Tibial nerve (tissue), 4 donors: ENCODE measurements around the gene PSMA6. TPM values are rescaled to one million over a fixed set of nuclear protein-coding genes. Genes with fewer than 3 reads are reported as not detected.

ENCODE experiments used
- DNase-seq, 2 donors: peaks; one replicate each; pipeline ENCODE4 v3.0.0-alpha.2; 2019; ENCODE audit warnings: low spot score in 2 of 2
- H3K27ac ChIP-seq, 4 donors: fragments of 200-600 bp; sonication (generic) in 3 of 4; one replicate each; pipeline ENCODE4 v1.5.1; 2017 to 2019; ENCODE audit warnings: mild to moderate bottlenecking in 1 of 4
- H3K27me3 ChIP-seq, 2 donors: fragments of 200-600 bp; sonication (generic) in 1 of 2; one replicate each; pipeline versions ENCODE4 v1.5.1 to v1.6.0; 2017 to 2019
- H3K36me3 ChIP-seq, 3 donors: fragments of 200-600 bp; sonication (generic); one replicate each; pipeline ENCODE4 v1.5.1; 2018 to 2019
- H3K4me1 ChIP-seq, 4 donors: fragments of 200-600 bp; sonication (generic) in 3 of 4; one replicate each; pipeline ENCODE4 v1.5.1; 2017 to 2019
- H3K4me3 ChIP-seq, 4 donors: fragments of 200-600 bp; sonication (generic) in 3 of 4; one replicate each; pipeline ENCODE4 v1.5.1; 2017 to 2019; ENCODE audit warnings: mild to moderate bottlenecking in 1 of 4, moderate library complexity in 1 of 4
- H3K9me3 ChIP-seq, 4 donors: fragments of 200-600 bp; sonication (generic) in 3 of 4; one replicate each; pipeline ENCODE4 v1.5.1; 2017 to 2019
- EP300 ChIP-seq, 2 donors: sonication (generic); formaldehyde crosslinking; IDR thresholded peaks; one replicate each; pipeline ENCODE4 v1.6.1; 2017; ENCODE audit warnings: antibody characterized with exemption in 2 of 2, mild to moderate bottlenecking in 1 of 2
- POLR2A ChIP-seq, 2 donors: fragments of 450-650 bp; IDR thresholded peaks; one replicate each; pipeline ENCODE4 v1.6.1; 2017; ENCODE audit warnings: antibody characterized with exemption in 2 of 2, mild to moderate bottlenecking in 2 of 2, moderate library complexity in 2 of 2
- WGBS, 2 donors: methylation state at CpG; one replicate each; pipeline ENCODE4 v1.1.5; 2018; 5-methylcytosine and 5-hydroxymethylcytosine counted together
- total RNA-seq, 4 donors: library from RNA; depleted of rRNA; stranded (reverse); fragments of >200 nt; gene quantifications; one replicate each; pipeline ENCODE4 v1.1.0, GENCODE V29; 2016
- TF ChIP-seq, protein P1 (sequence below), 5 experiments: fragments of 200-600 bp in 3 of 5; fragments of 450-650 bp in 2 of 5; sonication (generic) in 3 of 5; IDR thresholded peaks; one replicate each; pipeline ENCODE4 v1.5.1; 2016 to 2019; ENCODE audit warnings: antibody characterized with exemption in 5 of 5, mild to moderate bottlenecking in 3 of 5, moderate library complexity in 2 of 5

PSMA6 gene
- total RNA-seq, 4 donors from 2014 or later, result 65.3 to 129 (median 87.7) TPM

GRCh38 chr14:35287431-35288013, 4.7 kb upstream of the PSMA6 start:
- no peaks in the 10 kb centered on the region for H3K27me3 ChIP-seq
- peaks cover 0 to 23% (median 1%) of the 10 kb centered on the region in 4 donors for H3K4me1 ChIP-seq
- WGBS, 2 donors, result 26 to 39% methylated on average over 8 of the region's 8 CpGs
- H3K9me3 ChIP-seq, result no peaks in the 10 kb centered on the region
- DNase-seq, result no peak
- no peak overlapping the region for H3K4me3 ChIP-seq
- TF ChIP-seq EP300 (IDR thresholded peaks at IDR 0.05) (no peak), POLR2A (IDR thresholded peaks at IDR 0.05) (no peak)
- TF ChIP-seq, protein P1, sequence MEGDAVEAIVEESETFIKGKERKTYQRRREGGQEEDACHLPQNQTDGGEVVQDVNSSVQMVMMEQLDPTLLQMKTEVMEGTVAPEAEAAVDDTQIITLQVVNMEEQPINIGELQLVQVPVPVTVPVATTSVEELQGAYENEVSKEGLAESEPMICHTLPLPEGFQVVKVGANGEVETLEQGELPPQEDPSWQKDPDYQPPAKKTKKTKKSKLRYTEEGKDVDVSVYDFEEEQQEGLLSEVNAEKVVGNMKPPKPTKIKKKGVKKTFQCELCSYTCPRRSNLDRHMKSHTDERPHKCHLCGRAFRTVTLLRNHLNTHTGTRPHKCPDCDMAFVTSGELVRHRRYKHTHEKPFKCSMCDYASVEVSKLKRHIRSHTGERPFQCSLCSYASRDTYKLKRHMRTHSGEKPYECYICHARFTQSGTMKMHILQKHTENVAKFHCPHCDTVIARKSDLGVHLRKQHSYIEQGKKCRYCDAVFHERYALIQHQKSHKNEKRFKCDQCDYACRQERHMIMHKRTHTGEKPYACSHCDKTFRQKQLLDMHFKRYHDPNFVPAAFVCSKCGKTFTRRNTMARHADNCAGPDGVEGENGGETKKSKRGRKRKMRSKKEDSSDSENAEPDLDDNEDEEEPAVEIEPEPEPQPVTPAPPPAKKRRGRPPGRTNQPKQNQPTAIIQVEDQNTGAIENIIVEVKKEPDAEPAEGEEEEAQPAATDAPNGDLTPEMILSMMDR (IDR thresholded peaks at IDR 0.05), result no peak
- H3K36me3 ChIP-seq, result peaks cover 0 to 5% (median 0%) of the 10 kb centered on the region in 3 donors
- H3K27ac ChIP-seq, result peak overlapping the region in 1 of 4 donors; percentile 13

GRCh38 chr14:35289623-35290022, 2.6 kb upstream of the PSMA6 start:
- no peak for DNase-seq
- 91 to 93% methylated on average over 3 of the region's 3 CpGs for WGBS, 2 donors
- peaks cover 0 to 41% (median 18%) of the 10 kb centered on the region in 4 donors for H3K4me1 ChIP-seq
- H3K9me3 ChIP-seq, result no peaks in the 10 kb centered on the region
- TF ChIP-seq, protein P1 (IDR thresholded peaks at IDR 0.05), result no peak
- TF ChIP-seq POLR2A (IDR thresholded peaks at IDR 0.05) (no peak), EP300 (IDR thresholded peaks at IDR 0.05) (no peak)
- no peak overlapping the region for H3K27ac ChIP-seq
- no peaks in the 10 kb centered on the region for H3K36me3 ChIP-seq
- H3K27me3 ChIP-seq, result no peaks in the 10 kb centered on the region
- no peak overlapping the region for H3K4me3 ChIP-seq

DNA sequence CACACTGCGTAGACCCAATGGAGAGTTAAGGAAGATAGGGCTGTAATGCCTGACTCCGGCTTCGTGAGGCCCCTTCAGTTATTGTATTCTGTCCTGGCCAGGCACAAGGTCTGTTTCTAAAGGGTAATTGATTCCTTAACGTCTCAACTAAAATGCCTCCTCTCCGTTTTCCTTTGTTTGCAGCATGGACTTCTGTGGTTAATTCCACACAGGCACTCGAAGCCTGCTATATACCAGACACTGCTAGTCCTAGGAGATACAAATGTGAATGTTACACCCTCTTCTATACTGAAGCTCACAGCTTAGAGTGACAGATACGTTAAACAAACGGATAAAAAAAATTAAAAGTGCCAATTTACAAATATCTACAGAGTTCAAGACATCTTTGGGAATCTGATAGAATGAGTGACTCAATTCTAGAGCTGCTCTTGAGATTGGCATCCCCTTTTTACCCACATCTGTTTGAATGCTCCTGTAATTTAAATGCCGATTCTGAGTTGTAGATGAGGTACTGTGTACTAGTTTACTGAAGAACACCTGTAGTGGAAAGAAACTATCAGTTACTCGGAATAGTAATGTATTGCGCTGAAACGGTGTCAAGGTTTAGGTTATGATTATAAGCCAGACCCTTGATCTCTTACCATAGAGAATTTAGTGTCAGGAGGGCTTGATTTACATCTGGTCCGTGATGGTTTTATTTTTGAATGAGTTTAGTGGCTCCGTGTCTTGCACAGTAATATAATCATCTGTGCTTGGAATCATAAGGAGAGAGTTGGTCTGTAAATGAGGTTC, 784 bp downstream of the PSMA6 start:
- Histone ChIP-seq H3K36me3 (no peaks in the 10 kb centered on the region), H3K4me3 (peak overlapping the region; percentile 61 to 90 (median 76)), H3K9me3 (no peaks in the 10 kb centered on the region), H3K27ac (peak overlapping the region; percentile 19 to 92 (median 88)), H3K27me3 (no peaks in the 10 kb centered on the region), H3K4me1 (peaks cover 0 to 58% (median 28%) of the 10 kb centered on the region in 4 donors)
- WGBS, 2 donors, result 8 to 11% methylated on average over 14 of the region's 14 CpGs
- DNase-seq, result no peak
- TF ChIP-seq EP300 (IDR thresholded peaks at IDR 0.05) (no peak), POLR2A (IDR thresholded peaks at IDR 0.05) (no peak)
- TF ChIP-seq, protein P1 (IDR thresholded peaks at IDR 0.05), result no peak

- H3K4me1 ChIP-seq, result peaks cover 0 to 69% (median 34%) of the 10 kb centered on the region in 4 donors
- TF ChIP-seq, protein P1 (IDR thresholded peaks at IDR 0.05), result no peak
- TF ChIP-seq POLR2A (IDR thresholded peaks at IDR 0.05), result no peak
- no peak for TF ChIP-seq EP300 (IDR thresholded peaks at IDR 0.05)
- no peaks in the 10 kb centered on the region for H3K27me3 ChIP-seq
- no peak overlapping the region for H3K27ac ChIP-seq
- H3K9me3 ChIP-seq, result no peaks in the 10 kb centered on the region
- no peak overlapping the region for H3K4me3 ChIP-seq
- DNase-seq, result no peak
- WGBS, 2 donors, result 93 to 97% methylated on average over 1 of the region's 1 CpG
- H3K36me3 ChIP-seq, result no peaks in the 10 kb centered on the region
Observed at GRCh38 chr14:35295845-35296161, 3.6 kb downstream of the PSMA6 start.

DNA sequence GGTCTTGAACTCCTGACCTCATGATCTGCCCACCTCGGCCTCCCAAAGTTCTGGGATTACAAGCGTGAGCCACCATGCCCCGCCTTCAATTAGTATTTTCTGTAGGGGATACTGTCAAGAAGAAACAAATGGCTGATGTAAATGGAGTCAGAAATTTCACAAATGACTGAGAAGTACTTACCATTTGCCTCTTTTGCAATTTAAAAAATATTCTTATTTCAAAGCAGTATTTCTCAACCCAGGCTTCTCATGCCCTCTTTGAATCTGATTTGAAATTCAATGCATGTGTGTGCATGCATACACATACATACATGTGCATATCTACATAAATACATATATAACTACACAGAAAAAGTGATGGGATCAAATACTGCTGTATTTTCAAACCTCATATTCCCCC, 4.4 kb downstream of the PSMA6 start:
- 81 to 85% methylated on average over 3 of the region's 3 CpGs for whole genome bisulfite sequencing, 2 donors
- Histone ChIP-seq H3K27me3 (no peaks in the 10 kb centered on the region), H3K27ac (no peak overlapping the region), H3K9me3 (no peaks in the 10 kb centered on the region), H3K4me3 (no peak overlapping the region), H3K4me1 (peaks cover 0 to 73% (median 36%) of the 10 kb centered on the region in 4 donors), H3K36me3 (no peaks in the 10 kb centered on the region)
- TF ChIP-seq POLR2A (IDR thresholded peaks at IDR 0.05), result no peak
- no peak for TF ChIP-seq EP300 (IDR thresholded peaks at IDR 0.05)
- TF ChIP-seq, protein P1 (IDR thresholded peaks at IDR 0.05), result no peak
- DNase-seq, result no peak
